ENCODE data around the gene PROK1.

The PROK1 gene

DNA sequence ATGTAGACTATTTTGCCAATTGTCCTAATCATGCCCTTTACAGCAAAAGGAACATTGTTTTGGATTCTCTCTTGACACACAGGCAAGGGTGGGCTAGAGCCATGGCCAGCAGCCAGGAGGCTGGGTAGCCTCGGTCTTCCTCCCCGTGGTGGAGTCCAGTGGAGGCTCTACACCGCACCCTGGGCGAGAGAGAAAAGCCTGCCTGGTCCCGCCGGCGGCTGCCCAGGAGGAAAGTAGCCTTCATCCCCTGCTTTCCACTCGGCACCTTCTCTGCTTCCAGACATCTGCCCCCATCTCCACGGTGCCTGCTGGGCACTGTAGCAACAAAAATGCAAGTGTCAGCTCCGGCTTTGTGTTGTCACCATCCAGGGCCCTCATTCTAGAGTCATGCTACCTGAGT, 21.6 kb downstream of the PROK1 start:
- TF ChIP-seq GATA3 (IDR thresholded peaks at IDR 0.05; ENCODE audit: low read depth, low read length) (no peak), GATA2 (IDR thresholded peaks at IDR 0.05; ENCODE audit: low read depth, low read length) (no peak)

- TF ChIP-seq GATA2 (IDR thresholded peaks at IDR 0.05; ENCODE audit: low read depth, low read length) (no peak), GATA3 (IDR thresholded peaks at IDR 0.05; ENCODE audit: low read depth, low read length) (no peak)
These were observed 23.5 kb downstream of the PROK1 start for GRCh38 chr1:110474444-110474843.

DNA sequence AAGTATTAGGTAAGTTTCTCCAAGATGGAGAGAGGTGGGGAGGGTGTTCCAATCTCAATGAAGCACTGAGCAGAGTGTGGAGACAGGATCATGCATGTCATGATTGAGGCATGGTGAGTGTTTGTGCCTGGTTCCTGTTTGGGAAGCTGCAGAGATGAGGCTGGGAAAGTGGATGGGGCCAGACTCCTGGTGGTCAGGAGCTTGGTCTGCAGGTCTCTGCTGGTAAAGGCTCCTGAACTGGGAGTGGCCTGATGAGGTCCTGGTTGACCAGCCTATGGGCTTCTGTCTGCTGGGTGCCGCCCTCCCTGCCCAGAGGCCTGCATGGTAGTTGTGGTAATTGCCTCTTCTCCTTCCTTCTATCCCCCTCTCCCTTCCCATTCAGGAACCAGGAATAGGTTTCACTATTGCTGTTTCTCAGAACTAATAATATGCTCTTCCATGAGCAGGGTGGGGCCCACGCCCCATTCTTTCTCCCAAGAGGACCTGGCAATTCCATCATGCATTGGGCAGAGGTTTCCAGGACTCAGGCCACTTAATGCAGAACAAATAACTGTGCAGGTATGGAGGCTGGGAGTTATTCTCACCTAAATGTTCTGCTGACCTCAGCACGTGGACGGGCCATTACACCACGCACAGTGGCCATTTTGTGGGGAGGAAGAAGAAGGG, 24.5 kb downstream of the PROK1 start:
- no peak for TF ChIP-seq GATA2 (IDR thresholded peaks at IDR 0.05; ENCODE audit: low read depth, low read length)
- TF ChIP-seq GATA3 (IDR thresholded peaks at IDR 0.05; ENCODE audit: low read depth, low read length): no peak

GRCh38 chr1:110476028-110476765, 25.2 kb downstream of the PROK1 start:
- TF ChIP-seq GATA3 (IDR thresholded peaks at IDR 0.05; ENCODE audit: low read depth, low read length) (no peak), GATA2 (IDR thresholded peaks at IDR 0.05; ENCODE audit: low read depth, low read length) (no peak)

GRCh38 chr1:110477041-110477440, 26.1 kb downstream of the PROK1 start:
- no peak for TF ChIP-seq GATA3 (IDR thresholded peaks at IDR 0.05; ENCODE audit: low read depth, low read length)
- no peak for TF ChIP-seq GATA2 (IDR thresholded peaks at IDR 0.05; ENCODE audit: low read depth, low read length)

GRCh38 chr1:110477445-110477957, 26.6 kb downstream of the PROK1 start:
- TF ChIP-seq GATA3 (IDR thresholded peaks at IDR 0.05; ENCODE audit: low read depth, low read length) (no peak), GATA2 (IDR thresholded peaks at IDR 0.05; ENCODE audit: low read depth, low read length) (no peak)

DNA sequence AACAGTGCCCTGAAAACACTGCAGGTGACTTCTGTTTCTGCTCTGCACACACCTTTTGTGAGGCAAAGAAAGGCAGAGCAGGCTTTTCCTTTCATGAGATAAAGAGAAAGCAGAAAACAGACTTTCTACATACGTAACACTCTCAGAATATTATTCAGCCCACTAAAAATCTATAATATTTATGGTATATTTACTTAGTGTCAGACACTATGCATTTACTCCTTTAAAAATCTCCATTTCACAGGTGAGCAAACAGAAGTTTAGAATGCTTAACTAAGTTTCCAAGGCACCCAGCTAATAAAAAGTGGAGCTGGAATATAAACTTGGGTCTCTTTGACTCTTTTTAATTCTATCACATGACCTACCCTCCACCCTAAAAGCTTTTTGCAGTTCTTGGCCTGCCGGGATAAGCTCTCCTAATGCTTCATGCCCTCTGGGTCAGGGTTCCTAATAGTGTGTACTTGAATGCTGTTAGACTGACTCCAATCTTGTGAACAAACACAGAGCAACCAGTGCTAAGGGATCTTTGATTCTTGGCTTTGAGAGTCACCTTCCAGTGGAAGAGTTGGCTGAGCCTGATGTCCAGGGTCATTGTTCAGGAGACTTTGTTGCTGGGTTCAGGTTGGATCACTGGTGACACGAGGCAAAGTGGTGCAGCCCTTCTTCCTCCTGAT, 27.2 kb downstream of the PROK1 start:
- TF ChIP-seq GATA3 (IDR thresholded peaks at IDR 0.05; ENCODE audit: low read depth, low read length): no peak
- no peak for TF ChIP-seq GATA2 (IDR thresholded peaks at IDR 0.05; ENCODE audit: low read depth, low read length)

GRCh38 chr1:110478886-110479285, 27.9 kb downstream of the PROK1 start:
- TF ChIP-seq GATA3 (IDR thresholded peaks at IDR 0.05; ENCODE audit: low read depth, low read length) (no peak), GATA2 (IDR thresholded peaks at IDR 0.05; ENCODE audit: low read depth, low read length) (no peak)

DNA sequence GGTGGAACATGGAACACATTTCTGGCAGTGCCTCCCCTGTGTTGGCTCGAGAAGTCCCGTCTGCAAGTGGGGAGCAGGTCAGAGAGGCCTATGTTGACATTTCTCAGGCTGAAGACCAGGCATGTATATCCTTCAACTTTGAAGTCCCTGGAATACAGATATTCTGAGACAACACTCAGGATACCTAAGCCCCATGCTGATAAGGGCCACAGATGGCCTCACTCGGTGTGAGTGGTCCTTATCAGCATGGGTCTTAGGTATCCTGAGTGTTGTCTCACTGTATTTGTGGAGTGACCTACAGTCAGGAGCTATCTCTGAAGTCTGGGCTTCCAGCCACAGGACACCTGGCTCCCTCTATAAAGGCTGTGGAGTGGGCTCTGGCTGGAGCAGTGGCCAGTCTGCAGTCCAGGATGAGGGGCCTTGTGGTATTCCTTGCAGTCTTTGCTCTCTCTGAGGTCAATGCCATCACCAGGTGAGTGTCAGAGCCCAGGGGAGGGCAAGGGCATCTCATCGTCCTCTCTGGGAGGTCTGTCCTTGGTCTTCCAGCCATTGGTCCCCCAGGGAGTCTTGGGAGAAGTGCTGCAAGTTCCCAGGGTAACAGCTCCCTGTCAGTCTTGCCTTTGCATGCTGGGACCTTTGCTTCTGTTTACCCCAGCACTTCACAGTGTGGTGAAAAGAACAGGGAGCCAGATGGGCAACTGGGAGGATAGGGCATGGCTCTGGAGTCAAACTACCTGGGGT, 29.6 kb downstream of the PROK1 start:
- TF ChIP-seq GATA2 (IDR thresholded peaks at IDR 0.05; ENCODE audit: low read depth, low read length) (no peak), GATA3 (IDR thresholded peaks at IDR 0.05; ENCODE audit: low read depth, low read length) (no peak)

- no peak for TF ChIP-seq GATA3 (IDR thresholded peaks at IDR 0.05; ENCODE audit: low read depth, low read length)
- no peak for TF ChIP-seq GATA2 (IDR thresholded peaks at IDR 0.05; ENCODE audit: low read depth, low read length)
These were observed 31.1 kb downstream of the PROK1 start for GRCh38 chr1:110481968-110482623.

- TF ChIP-seq GATA3 (IDR thresholded peaks at IDR 0.05; ENCODE audit: low read depth, low read length) (no peak), GATA2 (IDR thresholded peaks at IDR 0.05; ENCODE audit: low read depth, low read length) (no peak)
These were observed 31.8 kb downstream of the PROK1 start for GRCh38 chr1:110482662-110483307.

DNA sequence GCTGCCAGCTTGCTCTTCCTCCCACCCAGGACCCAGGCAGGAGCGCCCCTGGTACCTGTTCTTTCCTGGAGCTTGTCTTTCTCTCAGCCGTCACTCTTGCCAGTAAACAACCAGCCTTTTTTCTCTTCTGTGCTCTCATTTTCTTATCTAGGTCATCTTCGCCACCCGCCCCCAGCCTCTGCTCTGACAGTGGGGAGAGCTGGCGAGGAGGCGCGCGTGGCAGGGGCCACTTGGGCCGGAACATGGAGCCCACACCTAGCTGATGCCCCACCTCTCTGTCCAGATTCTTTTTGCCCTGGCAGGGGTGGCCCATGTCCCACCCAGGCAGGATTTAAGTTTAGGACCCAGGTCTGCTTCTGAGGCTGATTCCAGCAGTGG, 32.3 kb downstream of the PROK1 start:
- TF ChIP-seq GATA2 (IDR thresholded peaks at IDR 0.05; ENCODE audit: low read depth, low read length) (no peak), GATA3 (IDR thresholded peaks at IDR 0.05; ENCODE audit: low read depth, low read length) (no peak)

GRCh38 chr1:110484801-110485200, 33.9 kb downstream of the PROK1 start:
- TF ChIP-seq GATA2 (IDR thresholded peaks at IDR 0.05; ENCODE audit: low read depth, low read length) (no peak), GATA3 (IDR thresholded peaks at IDR 0.05; ENCODE audit: low read depth, low read length) (no peak)

All from SH-SY5Y (cell line).